Neural progenitor cell (in vitro differentiated cells): ENCODE results near the gene CETP. TPM values are rescaled to one million over a fixed set of nuclear protein-coding genes. Genes with fewer than 3 reads are reported as not detected.

Source experiments
- DNase-seq: peaks from one replicate; pipeline ENCODE4 v3.0.0-alpha.2; 2016; ENCODE audit warnings: low spot score
- H2AFZ ChIP-seq: fragments of 200-600 bp; sonication (generic); replicated peaks from 2 replicates; pipeline ENCODE4 v1.6.1; 2016; ENCODE audit warnings: antibody characterized with exemption
- H3F3A ChIP-seq: fragments of 200-600 bp; sonication (generic); 2 replicates; pipeline ENCODE4 v1.6.1; 2016; ENCODE audit warnings: antibody characterized with exemption, low read depth
- H3K27ac ChIP-seq: fragments of 200-600 bp; sonication (generic); 2 replicates; pipeline ENCODE4 v1.5.1; 2016; ENCODE audit warnings: mild to moderate bottlenecking
- H3K27me3 ChIP-seq: fragments of 200-600 bp; sonication (generic); 2 replicates; pipeline ENCODE4 v1.6.1; 2016; ENCODE audit warnings: mild to moderate bottlenecking, moderate library complexity
- H3K36me3 ChIP-seq: fragments of 200-600 bp; sonication (generic); 2 replicates; pipeline ENCODE4 v1.5.1; 2016
- H3K4me1 ChIP-seq: fragments of 200-600 bp; sonication (generic); 2 replicates; pipeline ENCODE4 v1.6.1; 2016; ENCODE audit warnings: mixed run types
- H3K4me2 ChIP-seq: fragments of 200-600 bp; sonication (generic); 2 replicates; pipeline ENCODE4 v1.6.1; 2016
- H3K4me3 ChIP-seq: fragments of 200-600 bp; sonication (generic); 2 replicates; pipeline ENCODE4 v1.5.1; 2016
- H3K79me2 ChIP-seq: fragments of 200-600 bp; sonication (generic); 2 replicates; pipeline ENCODE4 v1.6.1; 2016; ENCODE audit warnings: low read depth
- H3K9ac ChIP-seq: fragments of 200-600 bp; sonication (generic); 2 replicates; pipeline ENCODE4 v1.6.1; 2016
- H3K9me3 ChIP-seq: fragments of 200-600 bp; sonication (generic); 2 replicates; pipeline ENCODE4 v1.5.1; 2016; ENCODE audit warnings: low read depth
- H4K20me1 ChIP-seq: fragments of 200-600 bp; sonication (generic); 2 replicates; pipeline ENCODE4 v1.6.1; 2016; ENCODE audit warnings: low read depth
- H3K27ac Mint-ChIP-seq: 3 replicates; pipeline ENCODE4 v1.8.0; 2021; ENCODE audit warnings: mixed read lengths
- H3K27me3 Mint-ChIP-seq: 2 replicates; pipeline ENCODE4 v1.8.0; 2022; ENCODE audit warnings: low read depth, mild to moderate bottlenecking, inconsistent platforms, moderate library complexity, mixed read lengths; ENCODE audit not compliant: insufficient read depth
- H3K36me3 Mint-ChIP-seq: 3 replicates; pipeline ENCODE4 v1.8.0; 2021; ENCODE audit warnings: mixed read lengths
- H3K4me1 Mint-ChIP-seq: 3 replicates; pipeline ENCODE4 v1.8.0; 2021; ENCODE audit warnings: mixed read lengths
- H3K4me3 Mint-ChIP-seq: 3 replicates; pipeline ENCODE4 v1.8.0; 2021; ENCODE audit warnings: mild to moderate bottlenecking, moderate library complexity, mixed read lengths
- H3K9me3 Mint-ChIP-seq: 3 replicates; pipeline ENCODE4 v1.8.0; 2020; ENCODE audit warnings: mixed read lengths
- CTCF ChIP-seq: fragments of 200-600 bp; sonication (generic); IDR thresholded peaks from 2 replicates; pipeline ENCODE4 v1.5.1; 2017; ENCODE audit warnings: antibody characterized with exemption, mild to moderate bottlenecking
- EZH2 ChIP-seq: fragments of 200-600 bp; sonication (generic); IDR thresholded peaks from 2 replicates; pipeline ENCODE4 v1.6.1; 2017; ENCODE audit warnings: antibody characterized with exemption, mild to moderate bottlenecking, moderate library complexity
- EZH2phosphoT487 ChIP-seq: fragments of 200-600 bp; sonication (generic); IDR thresholded peaks from 2 replicates; pipeline ENCODE4 v1.6.1; 2017; ENCODE audit warnings: antibody characterized with exemption
- total RNA-seq: library from RNA; depleted of rRNA; stranded (reverse); fragments of >200 nt; gene quantifications from 2 replicates; pipeline ENCODE4 v1.2.3, GENCODE V29; 2015; ENCODE audit warnings: low replicate concordance

The CETP gene
- total RNA-seq, 1 donor from 2014 or later: 0.28 TPM

- no peak for DNase-seq
- H3K79me2 ChIP-seq: no peaks in the 10 kb centered on the region
- Mint-ChIP-seq H3K4me1 (peaks cover 9% of the 10 kb centered on the region), H3K4me3 (no peak overlapping the region), H3K36me3 (no peaks in the 10 kb centered on the region), H3K9me3 (no peaks in the 10 kb centered on the region), H3K27me3 (peaks cover 18% of the 10 kb centered on the region), H3K27ac (peak overlapping the region; percentile 18)
- H3F3A ChIP-seq: no peaks in the 10 kb centered on the region
- TF ChIP-seq EZH2 (no peak), CTCF (no peak), EZH2phosphoT487 (no peak)
- no peak overlapping the region for H3K4me2 ChIP-seq
- H3K9me3 ChIP-seq: no peaks in the 10 kb centered on the region
- no peaks in the 10 kb centered on the region for H3K36me3 ChIP-seq
- H3K9ac ChIP-seq: no peak overlapping the region
- H2AFZ ChIP-seq: no peak overlapping the region
- H3K4me1 ChIP-seq: no peaks in the 10 kb centered on the region
- no peak overlapping the region for H3K27ac ChIP-seq
- H4K20me1 ChIP-seq: no peaks in the 10 kb centered on the region
- no peaks in the 10 kb centered on the region for H3K27me3 ChIP-seq
- H3K4me3 ChIP-seq: no peak overlapping the region
Measured at GRCh38 chr16:56970934-56971767, 9.4 kb downstream of the CETP start.

DNA sequence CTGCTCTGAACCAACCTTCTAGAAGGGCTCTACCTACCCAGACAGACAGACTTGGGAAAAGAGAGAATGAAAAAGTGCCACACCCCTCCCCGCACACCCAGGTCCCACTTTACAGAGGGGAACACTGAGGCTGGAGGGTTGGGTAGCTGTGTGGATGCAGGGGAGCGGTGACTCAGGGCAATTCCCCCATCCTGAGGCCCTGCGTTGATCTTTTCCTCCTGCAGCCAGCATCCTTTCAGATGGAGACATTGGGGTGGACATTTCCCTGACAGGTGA, 10.0 kb downstream of the CETP start:
- no peak for DNase-seq
- no peak overlapping the region for H3K27ac Mint-ChIP-seq

DNA sequence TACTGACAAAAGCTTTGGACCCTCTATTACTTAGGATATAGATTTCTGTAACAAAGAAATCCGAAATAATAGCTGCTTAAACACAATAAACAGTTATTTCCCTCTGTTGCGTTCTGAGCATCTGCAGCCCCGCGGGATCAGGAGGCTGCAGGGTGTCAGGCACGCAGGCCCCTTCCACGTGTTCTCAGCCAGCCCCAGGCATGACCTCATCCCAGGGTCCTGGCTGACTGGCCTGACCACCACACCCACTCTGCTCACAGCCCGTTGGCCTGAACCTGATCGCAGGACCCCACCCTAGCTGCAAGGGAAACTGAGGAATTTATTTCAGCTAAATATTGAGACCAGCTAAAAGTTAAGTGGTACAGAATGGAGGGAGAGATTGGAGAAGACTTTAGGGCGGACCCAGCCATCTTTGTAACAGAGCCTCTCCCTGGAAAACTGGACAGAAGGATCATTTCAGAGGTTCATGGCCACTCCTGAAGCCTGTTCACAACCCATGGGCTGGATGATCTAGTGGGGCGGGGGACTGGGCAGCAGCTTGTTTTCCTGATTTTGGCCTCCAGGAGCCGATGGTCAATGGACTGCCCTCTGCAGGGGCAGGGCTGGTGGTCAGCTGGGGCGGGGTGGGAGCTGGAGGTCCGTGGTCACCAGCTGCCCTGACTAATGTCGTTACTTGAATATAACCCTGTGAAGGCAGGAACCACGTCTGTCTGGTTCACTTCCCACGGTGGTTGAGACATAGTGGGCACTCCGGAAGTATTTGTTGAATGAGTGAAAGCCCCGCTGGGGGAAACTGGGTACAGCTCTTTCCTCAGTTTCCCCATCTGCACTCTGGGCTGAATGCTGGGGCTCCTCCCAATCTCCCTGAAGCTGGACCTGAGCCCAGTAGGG, 10.9 kb downstream of the CETP start:
- H3K4me3 Mint-ChIP-seq: no peak overlapping the region
- Histone ChIP-seq H3K27me3 (no peaks in the 10 kb centered on the region), H3K4me3 (no peak overlapping the region), H3K4me2 (no peak overlapping the region), H3F3A (no peaks in the 10 kb centered on the region), H3K36me3 (no peaks in the 10 kb centered on the region), H3K4me1 (no peaks in the 10 kb centered on the region), H3K9ac (no peak overlapping the region), H3K27ac (no peak overlapping the region), H3K79me2 (no peaks in the 10 kb centered on the region), H4K20me1 (no peaks in the 10 kb centered on the region), H2AFZ (no peak overlapping the region), H3K9me3 (no peaks in the 10 kb centered on the region)
- no peaks in the 10 kb centered on the region for H3K36me3 Mint-ChIP-seq
- H3K27me3 Mint-ChIP-seq: peaks cover 18% of the 10 kb centered on the region
- TF ChIP-seq CTCF: no peak
- no peak for TF ChIP-seq EZH2
- no peak for TF ChIP-seq EZH2phosphoT487
- peaks cover 9% of the 10 kb centered on the region for H3K4me1 Mint-ChIP-seq
- H3K9me3 Mint-ChIP-seq: no peaks in the 10 kb centered on the region
- H3K27ac Mint-ChIP-seq: no peak overlapping the region
- no peak for DNase-seq

More for the DNA sequence above, 10.0 kb downstream of the CETP start:
- H3K27me3 Mint-ChIP-seq: peaks cover 18% of the 10 kb centered on the region
- Histone ChIP-seq H3K27ac (no peak overlapping the region), H4K20me1 (no peaks in the 10 kb centered on the region), H3K9me3 (no peaks in the 10 kb centered on the region), H3K36me3 (no peaks in the 10 kb centered on the region), H2AFZ (no peak overlapping the region), H3K4me2 (no peak overlapping the region), H3K9ac (no peak overlapping the region), H3K27me3 (no peaks in the 10 kb centered on the region), H3K4me1 (no peaks in the 10 kb centered on the region), H3K79me2 (no peaks in the 10 kb centered on the region), H3F3A (no peaks in the 10 kb centered on the region), H3K4me3 (no peak overlapping the region)
- no peaks in the 10 kb centered on the region for H3K9me3 Mint-ChIP-seq
- TF ChIP-seq EZH2 (no peak), CTCF (no peak), EZH2phosphoT487 (no peak)
- peaks cover 9% of the 10 kb centered on the region for H3K4me1 Mint-ChIP-seq
- no peak overlapping the region for H3K4me3 Mint-ChIP-seq
- no peaks in the 10 kb centered on the region for H3K36me3 Mint-ChIP-seq
